GM23248 (cell line): ENCODE data around the gene C15orf61. TPM values are rescaled to one million over a fixed set of nuclear protein-coding genes. Genes with fewer than 3 reads are reported as not detected.

Source experiments
- DNase-seq: peaks from one replicate; pipeline ENCODE4 v3.0.0-alpha.2; 2015
- H2AFZ ChIP-seq: fragments of 200-600 bp; sonication (generic); 2 replicates; pipeline ENCODE4 v1.6.1; 2016; ENCODE audit warnings: antibody characterized with exemption
- H3F3A ChIP-seq: fragments of 200-600 bp; sonication (generic); 2 replicates; pipeline ENCODE4 v1.6.1; 2016; ENCODE audit warnings: mild to moderate bottlenecking, antibody characterized with exemption, mixed run types; ENCODE audit not compliant: insufficient read depth
- H3K27ac ChIP-seq: fragments of 200-600 bp; sonication (generic); 2 replicates; pipeline ENCODE4 v1.5.1; 2016; ENCODE audit warnings: mild to moderate bottlenecking
- H3K27me3 ChIP-seq: fragments of 200-600 bp; sonication (generic); replicated peaks from 2 replicates; pipeline ENCODE4 v1.6.1; 2016; ENCODE audit warnings: mild to moderate bottlenecking; ENCODE audit not compliant: insufficient read depth
- H3K36me3 ChIP-seq: fragments of 200-600 bp; sonication (generic); 2 replicates; pipeline ENCODE4 v1.6.1; 2016; ENCODE audit warnings: low read depth, mild to moderate bottlenecking
- H3K4me1 ChIP-seq: fragments of 200-600 bp; sonication (generic); 2 replicates; pipeline ENCODE4 v1.6.1; 2016; ENCODE audit warnings: mild to moderate bottlenecking; ENCODE audit not compliant: insufficient read depth
- H3K4me2 ChIP-seq: fragments of 200-600 bp; sonication (generic); one replicate; pipeline ENCODE4 v1.6.1; 2016; ENCODE audit warnings: mild to moderate bottlenecking; ENCODE audit not compliant: unreplicated experiment
- H3K4me3 ChIP-seq: fragments of 200-600 bp; sonication (generic); 2 replicates; pipeline ENCODE4 v1.5.1; 2016; ENCODE audit warnings: mild to moderate bottlenecking
- H3K79me2 ChIP-seq: fragments of 200-600 bp; sonication (generic); 2 replicates; pipeline ENCODE4 v1.6.1; 2016; ENCODE audit warnings: mild to moderate bottlenecking; ENCODE audit not compliant: insufficient read depth
- H3K9ac ChIP-seq: fragments of 200-600 bp; sonication (generic); 2 replicates; pipeline ENCODE4 v1.6.1; 2016; ENCODE audit warnings: mild to moderate bottlenecking
- H3K9me2 ChIP-seq: fragments of 200-600 bp; sonication (generic); 2 replicates; pipeline ENCODE4 v1.6.1; 2016; ENCODE audit warnings: mixed run types, mild to moderate bottlenecking, moderate library complexity; ENCODE audit not compliant: insufficient read depth
- H3K9me3 ChIP-seq: fragments of 200-600 bp; sonication (generic); one replicate; pipeline ENCODE4 v1.6.1; 2017; ENCODE audit warnings: low read depth
- H4K20me1 ChIP-seq: fragments of 200-600 bp; sonication (generic); 2 replicates; pipeline ENCODE4 v1.6.0; 2016; ENCODE audit not compliant: insufficient read depth
- EZH2 ChIP-seq: fragments of 200-600 bp; sonication (generic); IDR thresholded peaks from 2 replicates; pipeline ENCODE4 v1.6.1; 2018; ENCODE audit warnings: antibody characterized with exemption, mild to moderate bottlenecking; ENCODE audit not compliant: insufficient read depth, poor library complexity, severe bottlenecking
- EZH2phosphoT487 ChIP-seq: fragments of 200-600 bp; sonication (generic); IDR thresholded peaks from 2 replicates; pipeline ENCODE4 v1.6.1; 2018; ENCODE audit warnings: antibody characterized with exemption, moderate library complexity, mild to moderate bottlenecking, low read depth; ENCODE audit not compliant: insufficient read depth
- WGBS, 2 experiments: methylation state at CpG; one replicate each; pipeline ENCODE4 v1.1.6; 2015 to 2017; ENCODE audit warnings: low lambda C conversion rate in 2 of 2, low coverage in 1 of 2; ENCODE audit errors: missing lambda C conversion rate in 2 of 2; 5-methylcytosine and 5-hydroxymethylcytosine counted together
- in situ Hi-C: fragments of 300-500 bp; cut with MboI; formaldehyde crosslinking; loops from 2 replicates; pipeline ENCODE4 v1.15.0; 2020
- polyA plus RNA-seq: library from polyadenylated mRNA; unstranded; fragments of >200 nt; fragmentation: Nextera tagmentation; extraction: Ambion mirVana; gene quantifications from 2 replicates; pipeline ENCODE4 v1.2.1, GENCODE V29; 2016
- total RNA-seq: library from RNA; depleted of rRNA; stranded (reverse); fragments of >200 nt; shearing (Covaris generic); gene quantifications from 2 replicates; pipeline ENCODE4 v1.2.3, GENCODE V29; 2014

Gene C15orf61
- total and polyA plus RNA-seq, 2 experiments from 2014 or later: 3.7 to 10.5 TPM

- Histone ChIP-seq H3K27ac (no peak overlapping the region), H2AFZ (no peak overlapping the region), H3K4me1 (no peaks in the 10 kb centered on the region; the same call in 1 of the 2 replicates), H4K20me1 (no peaks in the 10 kb centered on the region), H3K4me3 (no peak overlapping the region), H3K27me3 (no peaks in the 10 kb centered on the region), H3K79me2 (0 out of 2 replicates have a peak, but pooled peaks cover under 1% of the 10 kb centered on the region), H3K4me2 (no peak overlapping the region), H3F3A (peaks cover 4% of the 10 kb centered on the region; the same call in 1 of the 2 replicates), H3K9me3 (no peaks in the 10 kb centered on the region), H3K36me3 (no peaks in the 10 kb centered on the region), H3K9ac (no peak overlapping the region), H3K9me2 (no peaks in the 10 kb centered on the region)
- DNase-seq: no peak
- in situ Hi-C loops: no loop called here
- WGBS, 2 experiments: 100% methylated on average over 1 of the region's 1 CpG
- TF ChIP-seq EZH2phosphoT487 (no peak), EZH2 (no peak)
These were observed 16.8 kb downstream of the C15orf61 start for GRCh38 chr15:67537771-67538170.

GRCh38 chr15:67542420-67543347 lies 21.8 kb downstream of the C15orf61 start, which contains the start of gene MAP2K5:
TSS of gene MAP2K5 (plus strand) at chr15:67542703. CDS start at chr15:67543336, 633 bp downstream.
- Histone ChIP-seq H3K9ac (peak within 1 kb of the TSS; percentile 83), H4K20me1 (no peaks in the 10 kb centered on the region), H2AFZ (peak within 1 kb of the TSS; percentile 94), H3F3A (peaks cover 6% of the 10 kb centered on the region), H3K27ac (peak within 1 kb of the TSS; percentile 67), H3K9me2 (no peaks in the 10 kb centered on the region), H3K27me3 (no peaks in the 10 kb centered on the region), H3K4me2 (peak within 1 kb of the TSS; percentile 96), H3K4me1 (peaks cover 10% of the 10 kb centered on the region), H3K79me2 (peaks cover 16% of the 10 kb centered on the region), H3K4me3 (peak within 1 kb of the TSS; percentile 85), H3K36me3 (no peaks in the 10 kb centered on the region), H3K9me3 (no peaks in the 10 kb centered on the region)
- peak; percentile 85 for DNase-seq
- in situ Hi-C loops: no loop called here
- WGBS, 2 experiments: 1 to 2% methylated on average over 49 to 63 of the region's 91 CpGs
- TF ChIP-seq EZH2 (no peak), EZH2phosphoT487 (no peak)

- Histone ChIP-seq H4K20me1 (no peaks in the 10 kb centered on the region), H3K9me3 (no peaks in the 10 kb centered on the region), H3K4me1 (peaks cover 15% of the 10 kb centered on the region), H3K79me2 (peaks cover 16% of the 10 kb centered on the region), H3K4me2 (peak overlapping the region; percentile 96), H2AFZ (peak overlapping the region; percentile 94), H3K9me2 (no peaks in the 10 kb centered on the region), H3K4me3 (peak overlapping the region; percentile 85), H3K36me3 (no peaks in the 10 kb centered on the region), H3K9ac (peak overlapping the region; percentile 83), H3F3A (peaks cover 13% of the 10 kb centered on the region), H3K27me3 (no peaks in the 10 kb centered on the region), H3K27ac (no peak overlapping the region)
- 6% methylated on average over 7 of the region's 7 CpGs for WGBS, 2 experiments
- DNase-seq: peak; percentile 51
- TF ChIP-seq EZH2phosphoT487: no peak
- no peak for TF ChIP-seq EZH2
- in situ Hi-C loops: no loop called here
These were observed 22.4 kb downstream of the C15orf61 start for GRCh38 chr15:67543348-67543718.

GRCh38 chr15:67544475-67544874 lies 23.5 kb downstream of the C15orf61 start:
- H3K4me2 ChIP-seq: no peak overlapping the region
- peaks cover 27% of the 10 kb centered on the region for H3K4me1 ChIP-seq
- TF ChIP-seq EZH2phosphoT487: no peak
- no peak for TF ChIP-seq EZH2
- H3K36me3 ChIP-seq: no peaks in the 10 kb centered on the region
- H4K20me1 ChIP-seq: no peaks in the 10 kb centered on the region
- H3K9ac ChIP-seq: no peak overlapping the region
- in situ Hi-C loops: no loop called here
- no peak overlapping the region for H3K4me3 ChIP-seq
- H3K27me3 ChIP-seq: no peaks in the 10 kb centered on the region
- no peaks in the 10 kb centered on the region for H3K9me2 ChIP-seq
- H2AFZ ChIP-seq: no peak overlapping the region
- no peak overlapping the region for H3K27ac ChIP-seq
- H3F3A ChIP-seq: peaks cover 24% of the 10 kb centered on the region
- no peaks in the 10 kb centered on the region for H3K9me3 ChIP-seq
- no peak for DNase-seq
- H3K79me2 ChIP-seq: peaks cover 16% of the 10 kb centered on the region
- 95 to 96% methylated on average over 3 of the region's 3 CpGs for WGBS, 2 experiments
